ENCODE data around the gene PNPLA7.

The PNPLA7 gene

DNA sequence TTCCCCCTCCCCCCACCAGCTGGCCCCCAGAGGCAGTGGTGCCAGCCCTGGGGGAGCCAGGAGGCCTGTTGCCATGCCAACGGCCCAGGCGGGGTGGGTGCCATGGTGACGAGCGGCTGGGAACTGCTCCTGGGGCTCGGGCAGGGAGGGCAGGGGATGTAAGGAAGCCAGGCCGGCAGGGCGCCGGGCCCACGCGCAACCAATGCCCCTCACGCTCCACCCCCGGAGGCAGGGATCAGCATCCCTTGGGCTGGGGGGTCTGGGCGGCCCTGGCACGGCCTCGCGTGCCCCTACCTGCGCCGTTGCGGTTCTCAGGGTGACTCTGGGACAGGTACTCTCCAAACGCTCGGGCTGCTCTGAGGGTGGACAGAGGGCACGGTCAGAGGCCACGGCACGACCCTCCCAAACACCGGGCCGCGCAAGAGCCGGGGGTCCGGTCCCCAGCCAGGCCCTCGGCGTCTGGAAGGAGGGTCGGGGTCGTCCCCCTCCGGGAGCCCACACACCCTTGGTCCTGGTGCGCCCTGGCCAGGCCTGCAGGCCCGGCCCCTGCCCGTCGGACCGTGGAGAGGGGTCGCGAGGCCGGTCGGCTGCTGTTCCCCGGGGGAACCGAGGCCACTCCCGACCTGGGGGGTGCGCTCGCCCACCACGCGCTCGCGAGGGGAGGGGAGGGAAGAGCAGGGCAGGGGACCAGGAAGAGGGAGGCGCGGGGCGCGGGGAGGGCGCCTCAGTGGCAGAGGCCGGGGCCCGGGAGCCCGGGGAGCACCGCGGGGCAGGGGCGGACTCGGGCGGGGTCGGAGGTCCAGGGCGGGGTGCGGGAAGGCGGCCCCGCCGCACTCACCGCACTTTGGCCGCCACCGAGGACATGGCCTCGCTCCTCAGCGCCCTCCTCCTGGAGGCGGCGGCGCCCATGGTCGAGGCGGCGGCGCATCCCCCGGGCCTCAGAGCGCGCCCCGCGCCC, 91.7 kb downstream of the PNPLA7 start:
- H3K4me3 ChIP-seq (ENCODE audit: control insufficient read depth, low read depth, low read length), result peak overlapping the region; percentile 55
- no peak for DNase-seq (ENCODE audit: low read depth)
- TF ChIP-seq, protein P1, sequence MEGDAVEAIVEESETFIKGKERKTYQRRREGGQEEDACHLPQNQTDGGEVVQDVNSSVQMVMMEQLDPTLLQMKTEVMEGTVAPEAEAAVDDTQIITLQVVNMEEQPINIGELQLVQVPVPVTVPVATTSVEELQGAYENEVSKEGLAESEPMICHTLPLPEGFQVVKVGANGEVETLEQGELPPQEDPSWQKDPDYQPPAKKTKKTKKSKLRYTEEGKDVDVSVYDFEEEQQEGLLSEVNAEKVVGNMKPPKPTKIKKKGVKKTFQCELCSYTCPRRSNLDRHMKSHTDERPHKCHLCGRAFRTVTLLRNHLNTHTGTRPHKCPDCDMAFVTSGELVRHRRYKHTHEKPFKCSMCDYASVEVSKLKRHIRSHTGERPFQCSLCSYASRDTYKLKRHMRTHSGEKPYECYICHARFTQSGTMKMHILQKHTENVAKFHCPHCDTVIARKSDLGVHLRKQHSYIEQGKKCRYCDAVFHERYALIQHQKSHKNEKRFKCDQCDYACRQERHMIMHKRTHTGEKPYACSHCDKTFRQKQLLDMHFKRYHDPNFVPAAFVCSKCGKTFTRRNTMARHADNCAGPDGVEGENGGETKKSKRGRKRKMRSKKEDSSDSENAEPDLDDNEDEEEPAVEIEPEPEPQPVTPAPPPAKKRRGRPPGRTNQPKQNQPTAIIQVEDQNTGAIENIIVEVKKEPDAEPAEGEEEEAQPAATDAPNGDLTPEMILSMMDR (conservative IDR thresholded peaks at IDR 0.05; ENCODE audit: control insufficient read depth, insufficient read depth, low read depth, low read length), result no peak

- DNase-seq (ENCODE audit: low read depth), result no peak
- TF ChIP-seq, protein P1 (conservative IDR thresholded peaks at IDR 0.05; ENCODE audit: control insufficient read depth, insufficient read depth, low read depth, low read length), result no peak
- peak overlapping the region; percentile 55 for H3K4me3 ChIP-seq (ENCODE audit: control insufficient read depth, low read depth, low read length)
These were observed 92.6 kb downstream of the PNPLA7 start for GRCh38 chr9:137457406-137458193.

DNA sequence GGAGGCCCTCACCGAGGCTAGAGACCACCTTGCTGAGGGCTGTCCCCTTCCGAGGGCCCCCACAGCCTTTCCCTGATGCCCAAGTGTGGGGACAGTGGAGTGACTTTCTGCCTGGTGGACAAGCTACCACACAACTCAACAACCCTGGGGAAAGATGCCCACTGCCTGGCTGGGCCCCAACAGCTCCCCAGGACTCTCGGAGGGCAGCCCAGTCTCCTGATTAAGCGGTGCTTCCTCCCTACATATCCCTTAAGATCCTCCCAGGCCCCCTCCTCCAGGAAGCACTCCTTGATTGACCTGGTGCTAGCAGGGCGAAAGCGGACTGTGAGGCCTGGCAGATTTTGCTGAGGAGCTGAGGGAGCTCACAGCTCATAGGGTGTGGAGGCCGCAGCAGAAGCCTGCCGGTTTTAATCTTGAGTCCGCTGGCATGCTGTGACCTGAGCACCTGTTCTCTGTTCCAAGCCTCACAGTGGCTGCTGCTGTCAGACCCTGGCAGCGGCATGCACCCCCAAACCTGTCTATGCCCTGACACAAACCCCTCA, 93.3 kb downstream of the PNPLA7 start:
- H3K4me3 ChIP-seq (ENCODE audit: control insufficient read depth, low read depth, low read length), result no peak overlapping the region
- DNase-seq (ENCODE audit: low read depth), result no peak
- TF ChIP-seq, protein P1 (conservative IDR thresholded peaks at IDR 0.05; ENCODE audit: control insufficient read depth, insufficient read depth, low read depth, low read length), result no peak

DNA sequence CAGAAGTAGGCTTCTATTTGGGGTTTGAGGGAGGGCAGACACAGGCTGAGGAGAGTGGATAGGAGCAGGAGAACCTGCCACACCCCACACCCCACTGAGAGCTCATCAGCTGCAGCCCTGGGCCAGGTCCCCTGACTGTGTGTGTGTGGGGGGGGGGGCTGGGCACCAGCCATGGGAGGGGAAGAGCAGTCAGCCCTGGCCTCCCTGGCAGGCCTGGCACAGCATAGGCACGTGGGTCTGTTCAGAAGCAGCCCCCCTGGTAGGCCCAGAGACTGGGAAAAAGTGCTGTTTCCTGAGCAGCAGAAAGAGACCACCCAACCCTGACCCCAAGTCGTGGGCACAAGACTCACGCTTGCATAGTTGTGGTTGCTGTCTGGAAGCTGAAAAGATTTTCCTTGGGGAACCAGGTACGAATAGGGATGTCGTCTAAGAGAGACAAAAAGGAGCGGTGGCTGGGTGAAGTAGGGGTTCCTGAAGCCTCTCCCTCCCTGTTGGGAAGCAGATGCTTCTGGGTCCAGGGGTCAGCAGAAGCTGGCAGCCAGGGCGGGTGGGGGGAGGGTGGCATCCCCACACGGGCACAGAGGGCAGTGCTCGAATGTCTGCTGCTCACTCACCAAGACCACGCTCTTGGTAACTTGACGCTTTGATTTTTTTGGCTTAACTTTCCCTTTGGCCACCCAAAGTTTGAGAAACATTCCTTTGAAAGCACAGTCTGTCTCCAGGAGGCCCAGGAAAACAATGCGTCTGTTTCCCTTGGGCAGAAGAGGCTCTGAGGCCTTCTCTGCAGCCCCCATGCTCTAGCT, 93.9 kb downstream of the PNPLA7 start:
- no peak overlapping the region for H3K4me3 ChIP-seq (ENCODE audit: control insufficient read depth, low read depth, low read length)
- DNase-seq (ENCODE audit: low read depth), result peak; percentile 45
- TF ChIP-seq, protein P1 (conservative IDR thresholded peaks at IDR 0.05; ENCODE audit: control insufficient read depth, insufficient read depth, low read depth, low read length), result no peak

- TF ChIP-seq, protein P1 (conservative IDR thresholded peaks at IDR 0.05; ENCODE audit: control insufficient read depth, insufficient read depth, low read depth, low read length), result no peak
- H3K4me3 ChIP-seq (ENCODE audit: control insufficient read depth, low read depth, low read length), result no peak overlapping the region
- no peak for DNase-seq (ENCODE audit: low read depth)
These were observed 94.7 kb downstream of the PNPLA7 start for GRCh38 chr9:137455359-137455991.

All from fibroblast of mammary gland (primary cell).